A172 (cell line): ENCODE measurements around the gene NELL1. TPM values are rescaled to one million over a fixed set of nuclear protein-coding genes. Genes with fewer than 3 reads are reported as not detected.

ENCODE experiments used
- DNase-seq: peaks from one replicate; pipeline ENCODE4 v3.0.0-alpha.2; 2015; ENCODE audit warnings: low spot score
- total RNA-seq: library from RNA; depleted of rRNA; stranded (reverse); fragments of >200 nt; shearing (Covaris generic); gene quantifications from 2 replicates; pipeline ENCODE4 v1.2.3, GENCODE V29; 2014; rRNA removed

NELL1 gene
- total RNA-seq, 1 experiment from 2014 or later, result not detected

- DNase-seq, result no peak
These were observed 891.1 kb downstream of the NELL1 start for GRCh38 chr11:21560466-21560975.

GRCh38 chr11:21561581-21561980 lies 892.2 kb downstream of the NELL1 start:
- DNase-seq, result no peak

GRCh38 chr11:21564095-21564494 lies 894.7 kb downstream of the NELL1 start:
- DNase-seq, result no peak

- DNase-seq, result no peak
These were observed 895.7 kb downstream of the NELL1 start for GRCh38 chr11:21564833-21565682.

- DNase-seq, result no peak
These were observed 897.2 kb downstream of the NELL1 start for GRCh38 chr11:21566521-21567117.

GRCh38 chr11:21567645-21568290 lies 898.4 kb downstream of the NELL1 start:
- no peak for DNase-seq

GRCh38 chr11:21572210-21572609 lies 902.8 kb downstream of the NELL1 start:
- no peak for DNase-seq

GRCh38 chr11:21582791-21583190 lies 913.4 kb downstream of the NELL1 start:
- no peak for DNase-seq

- no peak for DNase-seq
These were observed 919.4 kb downstream of the NELL1 start for GRCh38 chr11:21588754-21589153.

GRCh38 chr11:21602699-21603098 lies 933.3 kb downstream of the NELL1 start:
- DNase-seq, result no peak

- no peak for DNase-seq
These were observed 934.5 kb downstream of the NELL1 start for GRCh38 chr11:21603886-21604285.

- DNase-seq, result no peak
These were observed 935.2 kb downstream of the NELL1 start for GRCh38 chr11:21604564-21604963.

- DNase-seq, result no peak
These were observed 942.9 kb downstream of the NELL1 start for GRCh38 chr11:21612326-21612725.

GRCh38 chr11:21614961-21615360 lies 945.6 kb downstream of the NELL1 start:
- no peak for DNase-seq

- no peak for DNase-seq
These were observed 946.6 kb downstream of the NELL1 start for GRCh38 chr11:21615955-21616371.

- no peak for DNase-seq
These were observed 953.2 kb downstream of the NELL1 start for GRCh38 chr11:21622566-21622965.

- no peak for DNase-seq
These were observed 953.6 kb downstream of the NELL1 start for GRCh38 chr11:21622995-21623394.

Other genes starting within 250 kb of the NELL1 start
- not detected in 2 replicates for gene SLC6A5, start 70.0 kb upstream of the NELL1 start, total RNA-seq